Mesenchymal stem cell (in vitro differentiated cells and primary cell): Measurements from ENCODE around the gene SVEP1.
A peak's percentile ranks its signal among the peaks of the same experiment; 100 is the strongest.

Source experiments
- DNase-seq: peaks from one replicate; pipeline ENCODE4 v3.0.0-alpha.2; 2013
- H2AFZ ChIP-seq: one replicate; pipeline ENCODE4 v1.6.1; 2013; ENCODE audit warnings: low read depth, mild to moderate bottlenecking, control low read depth, inconsistent platforms, low read length, moderate library complexity
- H2AK5ac ChIP-seq: 2 replicates; pipeline ENCODE4 v1.6.1; 2013; ENCODE audit warnings: low read length, moderate library complexity, mild to moderate bottlenecking, inconsistent platforms; ENCODE audit not compliant: severe bottlenecking
- H2BK120ac ChIP-seq: one replicate; pipeline ENCODE4 v1.6.1; 2013; ENCODE audit warnings: low read depth, mild to moderate bottlenecking, inconsistent platforms, low read length, moderate library complexity
- H2BK12ac ChIP-seq, 2 experiments: one replicate each; pipeline ENCODE4 v1.6.1; 2013; ENCODE audit warnings: inconsistent platforms in 2 of 2, low read length in 2 of 2, mild to moderate bottlenecking in 2 of 2, moderate library complexity in 2 of 2, control low read depth in 1 of 2
- H2BK15ac ChIP-seq: one replicate; pipeline ENCODE4 v1.6.1; 2013; ENCODE audit warnings: mild to moderate bottlenecking, low read depth, inconsistent platforms; ENCODE audit not compliant: poor library complexity, severe bottlenecking
- H2BK5ac ChIP-seq: 2 replicates; pipeline ENCODE4 v1.6.1; 2013; ENCODE audit warnings: low read depth, mild to moderate bottlenecking, low read length, control low read depth, inconsistent platforms; ENCODE audit not compliant: poor library complexity, severe bottlenecking
- H3K14ac ChIP-seq, 2 experiments: one replicate each; pipeline ENCODE4 v1.6.1; 2013; ENCODE audit warnings: inconsistent platforms in 2 of 2, low read length in 2 of 2, control low read depth in 1 of 2, mild to moderate bottlenecking in 1 of 2, moderate library complexity in 1 of 2
- H3K18ac ChIP-seq, 2 experiments: one replicate each; pipeline ENCODE4 v1.6.1; 2013; ENCODE audit warnings: inconsistent platforms in 2 of 2, low read length in 2 of 2, control low read depth in 1 of 2, low read depth in 1 of 2, mild to moderate bottlenecking in 1 of 2
- H3K23ac ChIP-seq, 2 experiments: one replicate each; pipeline ENCODE4 v1.6.1; 2013; ENCODE audit warnings: inconsistent platforms in 2 of 2, low read length in 2 of 2, mild to moderate bottlenecking in 2 of 2, moderate library complexity in 2 of 2, control low read depth in 1 of 2
- H3K27ac ChIP-seq: 2 replicates; pipeline ENCODE4 v1.5.1; 2013; ENCODE audit warnings: mild to moderate bottlenecking, moderate library complexity, low read length, control low read depth, inconsistent platforms; ENCODE audit not compliant: poor library complexity, severe bottlenecking
- H3K27me3 ChIP-seq, 2 experiments: 2 replicates each; pipeline versions ENCODE4 v1.6.1 to v1.7.0; 2013; ENCODE audit warnings: low read length in 2 of 2, mild to moderate bottlenecking in 2 of 2, moderate library complexity in 2 of 2, control low read depth in 1 of 2, inconsistent platforms in 1 of 2; ENCODE audit not compliant: control insufficient read depth in 1 of 2, insufficient read depth in 1 of 2
- H3K36me3 ChIP-seq, 2 experiments: 2 replicates each; pipeline versions ENCODE4 v1.6.1 to v1.7.0; 2013; ENCODE audit warnings: low read length in 2 of 2, control low read depth in 1 of 2, inconsistent platforms in 1 of 2, low read depth in 1 of 2, mild to moderate bottlenecking in 1 of 2; ENCODE audit not compliant: insufficient read depth in 2 of 2, control insufficient read depth in 1 of 2
- H3K4ac ChIP-seq, 2 experiments: one replicate each; pipeline ENCODE4 v1.6.1; 2013; ENCODE audit warnings: inconsistent platforms in 2 of 2, low read length in 2 of 2, mild to moderate bottlenecking in 2 of 2, moderate library complexity in 2 of 2, control low read depth in 1 of 2, low read depth in 1 of 2
- H3K4me1 ChIP-seq: 2 replicates; pipeline ENCODE4 v1.6.1; 2013; ENCODE audit warnings: low read depth, low read length, control low read depth; ENCODE audit not compliant: control insufficient read depth, insufficient read depth
- H3K4me2 ChIP-seq: 2 replicates; pipeline ENCODE4 v1.6.1; 2013; ENCODE audit warnings: low read length, mild to moderate bottlenecking, inconsistent platforms; ENCODE audit not compliant: poor library complexity, severe bottlenecking
- H3K4me3 ChIP-seq, 2 experiments: 2 replicates each; pipeline versions ENCODE4 v1.5.1 to v1.7.0; 2013; ENCODE audit warnings: low read length in 2 of 2, mild to moderate bottlenecking in 2 of 2, control low read depth in 1 of 2, low read depth in 1 of 2; ENCODE audit not compliant: insufficient read depth in 1 of 2
- H3K79me1 ChIP-seq: replicated peaks from 2 replicates; pipeline ENCODE4 v1.6.1; 2013; ENCODE audit warnings: mild to moderate bottlenecking, control low read depth, low read length, inconsistent platforms; ENCODE audit not compliant: poor library complexity, severe bottlenecking
- H3K9ac ChIP-seq: 2 replicates; pipeline ENCODE4 v1.7.0; 2013; ENCODE audit warnings: mild to moderate bottlenecking, low read length, moderate library complexity
- H3K9me3 ChIP-seq: 2 replicates; pipeline ENCODE4 v1.7.0; 2013; ENCODE audit warnings: mild to moderate bottlenecking, low read length; ENCODE audit not compliant: control insufficient read depth
- H4K8ac ChIP-seq: one replicate; pipeline ENCODE4 v1.6.1; 2013; ENCODE audit warnings: inconsistent platforms, mild to moderate bottlenecking, low read length, moderate library complexity
- H4K91ac ChIP-seq: one replicate; pipeline ENCODE4 v1.6.1; 2013; ENCODE audit warnings: mild to moderate bottlenecking, low read length, inconsistent platforms
- WGBS: methylation state at CpG from one replicate; pipeline ENCODE4 v1.1.7; 2013; ENCODE audit warnings: mixed read lengths; 5-methylcytosine and 5-hydroxymethylcytosine counted together

SVEP1 gene

DNA sequence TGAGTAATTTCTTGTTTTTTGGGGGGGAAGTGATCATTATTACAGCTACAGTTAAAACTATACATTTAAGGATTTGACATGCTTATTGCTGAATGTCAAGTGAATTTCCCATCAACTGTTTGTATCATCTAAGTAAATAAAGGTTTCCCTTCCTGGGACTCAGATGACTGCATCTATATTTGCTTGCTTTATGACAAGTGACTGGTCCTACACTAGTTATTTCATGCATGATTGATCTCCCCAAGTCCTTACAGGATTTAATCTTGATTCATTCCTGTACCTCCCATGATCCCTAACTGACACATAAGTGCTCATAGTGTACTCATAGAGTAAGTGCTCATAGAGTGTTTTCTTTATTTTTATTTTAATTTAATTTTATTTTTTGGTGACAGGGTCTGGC lies 244.7 kb downstream of the SVEP1 start:
- Histone ChIP-seq H2BK12ac (no peak overlapping the region), H2AFZ (no peak overlapping the region), H3K18ac (no peak overlapping the region), H3K4ac (no peak overlapping the region), H2AK5ac (no peak overlapping the region), H3K4me3 (no peak overlapping the region), H4K91ac (no peak overlapping the region), H3K4me2 (no peak overlapping the region), H2BK120ac (no peak overlapping the region), H4K8ac (no peak overlapping the region), H3K27me3 (no peaks in the 10 kb centered on the region), H2BK15ac (no peak overlapping the region), H3K23ac (no peak overlapping the region), H3K27ac (no peak overlapping the region), H3K9ac (no peak overlapping the region), H3K14ac (no peak overlapping the region), H3K79me1 (no peaks in the 10 kb centered on the region), H3K36me3 (no peaks in the 10 kb centered on the region), H2BK5ac (no peak overlapping the region), H3K9me3 (peaks cover 8% of the 10 kb centered on the region), H3K4me1 (no peaks in the 10 kb centered on the region)
- no peak for DNase-seq

GRCh38 chr9:110334183-110334582 lies 245.4 kb downstream of the SVEP1 start:
- no peaks in the 10 kb centered on the region for H3K79me1 ChIP-seq
- no peak overlapping the region for H3K4me2 ChIP-seq
- H3K18ac ChIP-seq, result no peak overlapping the region
- no peak overlapping the region for H3K4ac ChIP-seq
- no peak overlapping the region for H2BK12ac ChIP-seq
- H3K9ac ChIP-seq, result no peak overlapping the region
- no peak overlapping the region for H2BK5ac ChIP-seq
- H4K91ac ChIP-seq, result no peak overlapping the region
- no peak overlapping the region for H2AK5ac ChIP-seq
- H3K4me1 ChIP-seq, result no peaks in the 10 kb centered on the region
- WGBS, result 93% methylated on average over 4 of the region's 4 CpGs
- no peaks in the 10 kb centered on the region for H3K36me3 ChIP-seq
- no peak overlapping the region for H4K8ac ChIP-seq
- H3K27me3 ChIP-seq, result no peaks in the 10 kb centered on the region
- no peak overlapping the region for H3K27ac ChIP-seq
- no peak overlapping the region for H3K4me3 ChIP-seq
- H3K9me3 ChIP-seq, result peaks cover 8% of the 10 kb centered on the region
- H3K23ac ChIP-seq, result no peak overlapping the region
- H2BK120ac ChIP-seq, result no peak overlapping the region
- no peak overlapping the region for H3K14ac ChIP-seq
- no peak overlapping the region for H2BK15ac ChIP-seq
- no peak overlapping the region for H2AFZ ChIP-seq
- no peak for DNase-seq

DNA sequence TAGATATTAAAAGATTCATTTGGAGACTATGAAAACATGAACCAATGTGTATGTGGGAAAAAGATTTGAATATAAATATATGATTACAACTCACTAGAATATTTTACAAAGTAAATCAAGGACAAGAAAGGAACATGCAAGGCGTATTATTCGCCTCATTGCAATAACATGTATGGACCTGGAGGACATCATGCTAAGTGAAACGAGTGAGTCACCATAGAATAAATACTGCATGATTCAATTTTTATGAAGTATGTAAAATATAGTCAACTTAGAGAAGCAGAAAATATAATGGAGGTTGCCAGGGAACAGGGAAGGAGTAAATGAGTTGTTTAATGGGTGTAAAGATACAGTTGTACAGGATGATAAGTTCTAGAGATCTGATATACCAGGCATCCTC lies 246.8 kb downstream of the SVEP1 start:
- Histone ChIP-seq H2BK15ac (no peak overlapping the region), H3K9ac (no peak overlapping the region), H3K79me1 (no peaks in the 10 kb centered on the region), H3K4me2 (no peak overlapping the region), H3K18ac (no peak overlapping the region), H2AK5ac (no peak overlapping the region), H2BK5ac (no peak overlapping the region), H3K36me3 (no peaks in the 10 kb centered on the region), H2BK120ac (no peak overlapping the region), H4K91ac (no peak overlapping the region), H3K4me1 (no peaks in the 10 kb centered on the region), H2BK12ac (no peak overlapping the region), H3K27me3 (no peaks in the 10 kb centered on the region), H2AFZ (no peak overlapping the region), H3K4me3 (no peak overlapping the region), H4K8ac (no peak overlapping the region), H3K4ac (no peak overlapping the region), H3K9me3 (peaks cover 8% of the 10 kb centered on the region), H3K27ac (no peak overlapping the region), H3K14ac (no peak overlapping the region), H3K23ac (no peak overlapping the region)
- 88% methylated on average over 3 of the region's 3 CpGs for WGBS
- DNase-seq, result no peak

DNA sequence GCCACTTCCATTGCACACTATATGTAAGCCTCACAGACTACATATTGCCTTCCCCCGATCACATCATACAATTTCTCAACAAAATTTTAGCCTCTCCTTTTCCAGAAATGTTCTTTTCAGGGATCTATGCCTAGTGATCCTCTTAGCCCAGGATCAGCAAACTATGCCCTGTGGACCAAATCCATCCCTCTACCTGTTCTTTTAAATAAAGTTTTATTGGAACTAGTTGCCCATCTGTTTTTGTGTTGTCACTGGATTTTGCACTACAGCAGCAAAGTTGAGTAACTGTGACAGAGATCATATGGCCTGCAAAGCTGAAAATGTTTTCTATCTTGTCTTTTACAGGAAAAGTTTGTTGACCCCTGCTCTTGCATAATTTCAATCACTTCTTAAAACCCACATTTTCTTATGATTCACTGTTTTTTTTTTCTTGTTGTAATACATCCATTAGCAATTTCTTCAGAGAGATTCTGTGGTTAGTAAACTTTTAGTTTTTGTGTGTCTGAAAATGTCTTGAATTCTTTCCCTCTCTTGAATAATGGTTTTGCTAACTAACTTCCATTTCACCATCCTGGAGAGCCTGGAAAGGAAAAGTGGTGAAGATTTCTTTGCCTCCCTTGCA lies 248.9 kb downstream of the SVEP1 start:
- peak; percentile 60 for DNase-seq
- Histone ChIP-seq H2BK15ac (no peak overlapping the region), H2BK5ac (no peak overlapping the region), H3K18ac (no peak overlapping the region), H3K23ac (no peak overlapping the region), H3K4me1 (no peaks in the 10 kb centered on the region), H4K8ac (no peak overlapping the region), H3K27me3 (no peaks in the 10 kb centered on the region), H2BK120ac (no peak overlapping the region), H3K9me3 (peaks cover 8% of the 10 kb centered on the region), H3K79me1 (no peaks in the 10 kb centered on the region), H3K9ac (no peak overlapping the region), H3K14ac (no peak overlapping the region), H3K4me3 (no peak overlapping the region), H3K4ac (no peak overlapping the region), H2AFZ (no peak overlapping the region), H2BK12ac (no peak overlapping the region), H3K36me3 (no peaks in the 10 kb centered on the region), H4K91ac (no peak overlapping the region), H2AK5ac (no peak overlapping the region), H3K27ac (no peak overlapping the region), H3K4me2 (no peak overlapping the region)
- WGBS, result 100% methylated on average over 1 of the region's 1 CpG
